Neutrophil (primary cell): ENCODE measurements around the gene TRIM29.

Source experiments
- H3K27ac ChIP-seq: fragments of 200-600 bp; sonication (generic); 2 replicates; pipeline ENCODE4 v1.5.1; 2016; ENCODE audit warnings: mild to moderate bottlenecking, moderate library complexity
- H3K27me3 ChIP-seq: fragments of 200-600 bp; sonication (generic); 2 replicates; pipeline ENCODE4 v1.6.0; 2016; ENCODE audit warnings: mild to moderate bottlenecking
- H3K36me3 ChIP-seq: fragments of 200-600 bp; sonication (generic); 2 replicates; pipeline ENCODE4 v1.5.1; 2017
- H3K4me1 ChIP-seq, 2 experiments: fragments of 200-600 bp in 1 of 2; sonication (generic) in 1 of 2; 1 replicate in 1 of 2; 2 replicates in 1 of 2; pipeline versions ENCODE4 v1.5.1 to v1.6.1; 2013 to 2016; ENCODE audit warnings: low read depth in 1 of 2, low read length in 1 of 2, mild to moderate bottlenecking in 1 of 2, moderate library complexity in 1 of 2; ENCODE audit not compliant: control insufficient read depth in 1 of 2, insufficient read depth in 1 of 2
- H3K4me3 ChIP-seq, 2 experiments: fragments of 200-600 bp in 1 of 2; sonication (generic) in 1 of 2; 1 replicate in 1 of 2; 2 replicates in 1 of 2; pipeline ENCODE4 v1.5.1; 2013 to 2016; ENCODE audit warnings: low read depth in 1 of 2, low read length in 1 of 2, mild to moderate bottlenecking in 1 of 2, moderate library complexity in 1 of 2
- H3K9me3 ChIP-seq: fragments of 200-600 bp; sonication (generic); 2 replicates; pipeline ENCODE4 v1.5.1; 2016
- CTCF ChIP-seq: fragments of 200-600 bp; sonication (generic); IDR thresholded peaks from 2 replicates; pipeline ENCODE4 v1.5.1; 2016; ENCODE audit warnings: antibody characterized with exemption

The TRIM29 gene

GRCh38 chr11:120063686-120064340 lies 74.1 kb downstream of the TRIM29 start:
- H3K36me3 ChIP-seq: no peaks in the 10 kb centered on the region
- H3K27me3 ChIP-seq: peaks cover 53% of the 10 kb centered on the region
- H3K27ac ChIP-seq: no peak overlapping the region
- H3K4me3 ChIP-seq: no peak overlapping the region
- H3K9me3 ChIP-seq: no peaks in the 10 kb centered on the region
- H3K4me1 ChIP-seq: no peaks in the 10 kb centered on the region
- no peak for TF ChIP-seq CTCF

GRCh38 chr11:120062561-120062930 lies 75.4 kb downstream of the TRIM29 start:
- Histone ChIP-seq H3K36me3 (no peaks in the 10 kb centered on the region), H3K27me3 (peaks cover 54% of the 10 kb centered on the region), H3K4me3 (no peak overlapping the region), H3K4me1 (no peaks in the 10 kb centered on the region), H3K9me3 (no peaks in the 10 kb centered on the region), H3K27ac (no peak overlapping the region)
- no peak for TF ChIP-seq CTCF

GRCh38 chr11:120061761-120062560 lies 76.0 kb downstream of the TRIM29 start:
- Histone ChIP-seq H3K27ac (no peak overlapping the region), H3K4me3 (no peak overlapping the region), H3K4me1 (no peaks in the 10 kb centered on the region), H3K9me3 (no peaks in the 10 kb centered on the region), H3K27me3 (peaks cover 50% of the 10 kb centered on the region), H3K36me3 (no peaks in the 10 kb centered on the region)
- TF ChIP-seq CTCF: no peak
